Bronchial epithelial cell (primary cell): ENCODE data around the gene PSMD14. TPM values are rescaled to one million over a fixed set of nuclear protein-coding genes. Genes with fewer than 3 reads are reported as not detected.

Source experiments
- DNase-seq: peaks from one replicate; pipeline ENCODE4 v3.0.0-alpha.2; 2010; ENCODE audit warnings: low read depth
- FAIRE-seq: peaks from 2 replicates; lab custom pipeline; 2011; peaks lifted over from hg19 to GRCh38; lab: Jason Lieb, UNC
- H3K27me3 ChIP-seq: 2 replicates; pipeline ENCODE4 v1.5.1; 2011; ENCODE audit warnings: low read length; ENCODE audit not compliant: control insufficient read depth, insufficient read depth
- H3K36me3 ChIP-seq: 2 replicates; pipeline ENCODE4 v1.5.1; 2011; ENCODE audit warnings: low read length; ENCODE audit not compliant: control insufficient read depth, insufficient read depth
- H3K4me3 ChIP-seq: 2 replicates; pipeline ENCODE4 v1.5.1; 2011; ENCODE audit warnings: mild to moderate bottlenecking, low read depth, low read length, control low read depth
- total RNA-seq: library from RNA; depleted of rRNA; stranded (reverse); fragments of >200 nt; gene quantifications from 2 replicates; pipeline ENCODE4 v1.2.1, GENCODE V29; 2014
- TF ChIP-seq, protein P1 (sequence below): IDR thresholded peaks from 2 replicates; pipeline ENCODE4 v1.5.1; 2011; ENCODE audit warnings: mild to moderate bottlenecking, moderate library complexity, low read length, control low read depth, inconsistent platforms; ENCODE audit not compliant: insufficient read depth, severe bottlenecking

Gene PSMD14
- total RNA-seq, 1 donor from 2014 or later = 156 TPM

DNA sequence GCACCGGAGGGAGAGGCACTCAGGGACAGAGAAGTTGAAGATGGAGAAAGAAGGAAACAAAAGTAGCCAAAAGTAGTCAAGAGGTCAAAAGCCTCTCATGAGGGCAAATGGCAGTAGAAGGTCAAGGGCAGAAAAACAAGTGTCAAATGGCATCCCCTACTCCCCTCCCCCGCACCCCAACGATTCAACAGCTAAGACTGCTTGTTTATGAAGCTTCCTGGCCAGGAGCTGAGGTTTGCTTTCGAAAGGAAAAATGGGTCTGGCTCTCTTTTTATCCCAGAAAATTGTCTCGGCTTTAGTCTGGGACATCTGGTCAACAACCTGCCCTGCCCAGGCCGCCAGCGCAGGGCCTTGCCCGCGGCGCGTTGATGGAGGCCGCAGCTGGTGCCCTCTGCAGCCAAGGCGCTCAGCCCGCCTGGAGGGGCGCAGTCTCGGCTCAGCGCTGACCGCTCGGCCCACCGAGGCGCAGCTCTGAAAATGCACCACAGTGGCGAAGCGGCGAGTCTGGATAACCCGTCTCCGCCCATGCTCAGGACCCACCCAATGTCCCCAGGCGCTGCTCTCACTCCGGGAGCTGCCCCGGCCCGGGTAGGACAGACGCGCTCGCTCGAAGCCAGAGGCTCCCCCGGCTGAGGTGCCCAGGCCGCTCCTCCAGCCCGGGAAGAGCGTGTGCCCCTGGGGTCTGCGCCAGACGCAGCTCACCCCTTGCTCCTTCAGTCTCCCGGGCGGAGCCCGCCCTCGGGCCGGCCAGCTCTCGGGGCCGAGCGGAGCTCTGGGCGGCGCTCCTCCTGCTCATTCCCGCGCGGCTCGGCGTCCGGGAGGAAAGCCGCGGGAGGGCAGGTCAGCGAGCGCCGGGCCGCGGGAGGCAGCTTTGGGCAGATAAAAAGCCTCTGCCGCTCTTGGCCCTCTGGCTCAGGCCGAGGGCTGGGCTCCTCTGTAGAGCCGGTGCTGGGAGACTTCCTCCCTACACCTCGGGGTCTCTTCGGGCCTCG is 106.1 kb downstream of the PSMD14 start:
- no peak for FAIRE-seq
- no peak for DNase-seq

DNA sequence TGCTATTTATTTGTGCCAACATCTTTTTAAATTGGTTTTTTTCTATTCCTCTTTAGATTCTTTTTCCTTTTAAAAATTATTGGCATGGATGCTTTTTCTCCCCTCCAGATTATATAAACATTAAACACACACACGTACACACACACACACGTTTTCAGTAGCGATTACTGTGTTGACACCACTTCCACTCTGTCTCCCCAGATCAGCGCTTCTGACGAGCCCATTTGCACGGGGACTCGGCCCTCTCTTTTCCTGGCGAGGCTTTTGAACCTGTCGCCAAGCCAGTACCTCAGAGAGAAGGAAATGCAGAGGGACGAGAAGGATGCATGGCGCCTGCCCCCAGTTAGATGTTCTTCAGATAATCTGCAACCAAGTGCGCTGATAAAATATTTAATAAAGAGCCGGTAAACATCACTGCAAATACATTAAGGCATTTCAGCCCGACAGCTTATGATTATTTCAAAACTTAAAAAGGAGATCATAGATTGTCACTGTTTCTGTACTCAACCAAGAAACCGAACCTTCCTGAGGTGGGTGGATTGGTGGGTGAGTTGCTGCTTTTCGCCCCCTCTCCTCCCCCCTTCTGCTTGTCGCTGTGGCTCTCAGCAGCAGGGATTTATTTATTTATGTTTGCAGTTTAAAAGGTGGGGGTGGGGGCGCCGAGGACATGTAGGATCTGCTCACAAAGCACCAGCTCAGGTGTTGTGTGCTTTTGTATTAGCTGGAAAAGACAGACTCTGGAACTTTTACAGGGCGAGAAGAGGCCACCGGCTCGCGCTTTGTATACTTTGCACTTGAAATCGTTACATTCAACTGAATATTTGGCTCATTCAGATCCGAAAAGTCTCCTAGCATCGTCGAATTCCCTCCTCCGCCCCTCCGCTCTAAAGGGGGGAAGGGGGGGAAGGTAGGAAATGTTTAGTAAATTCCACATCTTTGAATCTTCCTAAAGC is 107.1 kb downstream of the PSMD14 start:
- peaks cover 48% of the 10 kb centered on the region for H3K27me3 ChIP-seq
- no peaks in the 10 kb centered on the region for H3K36me3 ChIP-seq
- DNase-seq (no peak), FAIRE-seq (no peak)
- TF ChIP-seq, protein P1, sequence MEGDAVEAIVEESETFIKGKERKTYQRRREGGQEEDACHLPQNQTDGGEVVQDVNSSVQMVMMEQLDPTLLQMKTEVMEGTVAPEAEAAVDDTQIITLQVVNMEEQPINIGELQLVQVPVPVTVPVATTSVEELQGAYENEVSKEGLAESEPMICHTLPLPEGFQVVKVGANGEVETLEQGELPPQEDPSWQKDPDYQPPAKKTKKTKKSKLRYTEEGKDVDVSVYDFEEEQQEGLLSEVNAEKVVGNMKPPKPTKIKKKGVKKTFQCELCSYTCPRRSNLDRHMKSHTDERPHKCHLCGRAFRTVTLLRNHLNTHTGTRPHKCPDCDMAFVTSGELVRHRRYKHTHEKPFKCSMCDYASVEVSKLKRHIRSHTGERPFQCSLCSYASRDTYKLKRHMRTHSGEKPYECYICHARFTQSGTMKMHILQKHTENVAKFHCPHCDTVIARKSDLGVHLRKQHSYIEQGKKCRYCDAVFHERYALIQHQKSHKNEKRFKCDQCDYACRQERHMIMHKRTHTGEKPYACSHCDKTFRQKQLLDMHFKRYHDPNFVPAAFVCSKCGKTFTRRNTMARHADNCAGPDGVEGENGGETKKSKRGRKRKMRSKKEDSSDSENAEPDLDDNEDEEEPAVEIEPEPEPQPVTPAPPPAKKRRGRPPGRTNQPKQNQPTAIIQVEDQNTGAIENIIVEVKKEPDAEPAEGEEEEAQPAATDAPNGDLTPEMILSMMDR = no peak
- peak overlapping the region; percentile 32 for H3K4me3 ChIP-seq

More for the DNA sequence above, 106.1 kb downstream of the PSMD14 start:
- H3K27me3 ChIP-seq = peaks cover 46% of the 10 kb centered on the region
- peak overlapping the region; percentile 32 for H3K4me3 ChIP-seq
- TF ChIP-seq, protein P1 = no peak
- H3K36me3 ChIP-seq = no peaks in the 10 kb centered on the region

DNA sequence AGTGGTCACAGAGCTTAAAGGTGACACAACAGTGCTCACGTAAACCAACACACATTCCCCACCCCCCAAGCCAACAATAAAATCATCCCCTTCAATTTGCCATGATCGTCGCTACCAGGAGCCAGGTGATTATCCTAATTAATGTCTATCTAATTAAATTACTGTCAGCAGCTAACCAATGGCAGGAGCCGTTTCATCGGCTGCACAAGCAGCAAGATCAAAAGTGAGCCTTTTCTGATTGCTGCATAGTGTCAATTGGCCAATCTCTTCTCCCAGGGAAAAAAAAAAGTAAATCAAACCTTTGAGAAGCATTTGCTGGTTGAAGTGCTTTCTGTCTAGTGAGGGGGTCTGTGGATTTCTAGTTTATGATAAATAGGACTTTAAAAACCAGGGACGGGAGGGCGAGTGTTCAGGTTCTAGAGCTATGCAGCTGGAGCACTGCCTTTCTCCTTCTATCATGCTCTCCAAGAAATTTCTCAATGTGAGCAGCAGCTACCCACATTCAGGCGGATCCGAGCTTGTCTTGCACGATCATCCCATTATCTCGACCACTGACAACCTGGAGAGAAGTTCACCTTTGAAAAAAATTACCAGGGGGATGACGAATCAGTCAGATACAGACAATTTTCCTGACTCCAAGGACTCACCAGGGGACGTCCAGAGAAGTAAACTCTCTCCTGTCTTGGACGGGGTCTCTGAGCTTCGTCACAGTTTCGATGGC is 107.9 kb downstream of the PSMD14 start, which contains the start of gene TBR1:
TBR1 (plus strand) TSS at position 311 of the 721 bp plus-strand sequence; CDS start at position 425, 114 bp downstream.
- Histone ChIP-seq H3K4me3 (no peak within 1 kb of the TSS), H3K36me3 (no peaks in the 10 kb centered on the region), H3K27me3 (peaks cover 53% of the 10 kb centered on the region)
- FAIRE-seq = no peak
- TF ChIP-seq, protein P1 = no peak
- DNase-seq = peak; percentile 21

DNA sequence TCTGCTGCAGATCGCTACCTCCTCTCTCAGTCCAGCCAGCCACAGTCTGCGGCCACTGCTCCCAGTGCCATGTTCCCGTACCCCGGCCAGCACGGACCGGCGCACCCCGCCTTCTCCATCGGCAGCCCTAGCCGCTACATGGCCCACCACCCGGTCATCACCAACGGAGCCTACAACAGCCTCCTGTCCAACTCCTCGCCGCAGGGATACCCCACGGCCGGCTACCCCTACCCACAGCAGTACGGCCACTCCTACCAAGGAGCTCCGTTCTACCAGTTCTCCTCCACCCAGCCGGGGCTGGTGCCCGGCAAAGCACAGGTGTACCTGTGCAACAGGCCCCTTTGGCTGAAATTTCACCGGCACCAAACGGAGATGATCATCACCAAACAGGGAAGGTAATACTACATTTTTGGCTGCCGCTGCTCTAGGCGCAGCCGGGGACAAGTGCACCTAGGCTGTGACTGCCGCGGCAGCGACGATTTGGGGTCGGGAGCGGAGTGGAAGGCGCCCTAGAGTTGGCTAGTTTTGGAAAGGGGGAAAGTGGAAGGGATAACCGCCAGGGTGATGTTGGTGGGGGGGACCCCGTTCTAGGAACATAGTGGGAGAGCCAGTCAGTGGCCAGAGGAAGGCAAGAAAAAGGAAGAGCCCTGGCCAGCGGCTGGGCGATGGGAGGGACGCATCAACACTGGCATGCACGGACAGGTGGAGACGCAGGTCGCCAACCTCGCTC is 108.6 kb downstream of the PSMD14 start:
- Histone ChIP-seq H3K27me3 (peaks cover 55% of the 10 kb centered on the region), H3K36me3 (no peaks in the 10 kb centered on the region), H3K4me3 (no peak overlapping the region)
- TF ChIP-seq, protein P1 = no peak
- FAIRE-seq = no peak
- DNase-seq = no peak
